ENCODE measurements around the gene TMEM248. TPM values are rescaled to one million over a fixed set of nuclear protein-coding genes. Genes with fewer than 3 reads are reported as not detected.

The TMEM248 gene
- total RNA-seq, 4 donors from 2014 or later, result 95.9 to 595 (median 166) TPM

GRCh38 chr7:66958538-66959350 lies 37.7 kb downstream of the TMEM248 start:
- peak; percentile 41 for DNase-seq
- H3K36me3 ChIP-seq, result peaks cover 0 to 31% (median 9%) of the 10 kb centered on the region in 4 donors

GRCh38 chr7:66960192-66960591 lies 39.2 kb downstream of the TMEM248 start:
- TF ChIP-seq CTCF (IDR thresholded peaks at IDR 0.05) (no peak), EP300 (IDR thresholded peaks at IDR 0.05; ENCODE audit: low read depth) (no peak), POLR2A (IDR thresholded peaks at IDR 0.05) (no peak), POLR2AphosphoS5 (IDR thresholded peaks at IDR 0.05) (no peak)

More at GRCh38 chr7:66958538-66959350, 37.7 kb downstream of the TMEM248 start:
- no peaks in the 10 kb centered on the region for H3K27me3 ChIP-seq
- in situ Hi-C loops (cut with MboI; ENCODE audit: low pct_ligation_motif_present in 1 of 4, low pct_unique_long_range_greater_than_20kb in 1 of 4, low sequenced_read_pairs in 3 of 4) (no loop called here), intact Hi-C loops (cut with DNase I; ENCODE audit: low total_unique reads) (no loop called here)
- TF ChIP-seq POLR2AphosphoS5 (IDR thresholded peaks at IDR 0.05) (peak in 1 of 3 donors; percentile 8), EP300 (IDR thresholded peaks at IDR 0.05; ENCODE audit: low read depth) (no peak), CTCF (IDR thresholded peaks at IDR 0.05) (peak in 1 of 5 experiments; percentile 10), POLR2A (IDR thresholded peaks at IDR 0.05) (no peak)
- H3K27ac ChIP-seq, result peak overlapping the region in 2 of 4 donors; percentile 23 to 58
- peaks cover 0 to 13% (median 0%) of the 10 kb centered on the region in 4 donors for H3K4me1 ChIP-seq
- H3K4me3 ChIP-seq, result no peak overlapping the region
- no peaks in the 10 kb centered on the region for H3K9me3 ChIP-seq
- 64 to 66% methylated on average over 4 to 17 of the region's 17 CpGs for WGBS, 2 donors (ENCODE audit: low coverage in 1 of 2)

GRCh38 chr7:66961096-66961495 lies 40.1 kb downstream of the TMEM248 start:
- intact Hi-C loops (cut with DNase I; ENCODE audit: low total_unique reads), result no loop called here
- no peak for DNase-seq
- no peak overlapping the region for H3K4me3 ChIP-seq
- H3K27ac ChIP-seq, result no peak overlapping the region
- in situ Hi-C loops (cut with MboI; ENCODE audit: low pct_ligation_motif_present in 1 of 4, low pct_unique_long_range_greater_than_20kb in 1 of 4, low sequenced_read_pairs in 3 of 4), result no loop called here
- 100% methylated on average over 5 of the region's 5 CpGs; no CpG with 5 or more reads in 1 of the 2 donors for WGBS, 2 donors (ENCODE audit: low coverage in 1 of 2)
- H3K27me3 ChIP-seq, result no peaks in the 10 kb centered on the region
- no peak for TF ChIP-seq POLR2A (IDR thresholded peaks at IDR 0.05)
- no peak for TF ChIP-seq EP300 (IDR thresholded peaks at IDR 0.05; ENCODE audit: low read depth)
- no peak for TF ChIP-seq POLR2AphosphoS5 (IDR thresholded peaks at IDR 0.05)
- TF ChIP-seq CTCF (IDR thresholded peaks at IDR 0.05), result no peak
- H3K4me1 ChIP-seq, result peaks cover 0 to 13% (median 0%) of the 10 kb centered on the region in 4 donors
- H3K36me3 ChIP-seq, result peaks cover 0 to 15% (median 4%) of the 10 kb centered on the region in 4 donors
- H3K9me3 ChIP-seq, result no peaks in the 10 kb centered on the region

More at GRCh38 chr7:66960192-66960591, 39.2 kb downstream of the TMEM248 start:
- H3K4me1 ChIP-seq, result peaks cover 0 to 13% (median 0%) of the 10 kb centered on the region in 4 donors
- no peaks in the 10 kb centered on the region for H3K27me3 ChIP-seq
- no peak overlapping the region for H3K27ac ChIP-seq
- intact Hi-C loops (cut with DNase I; ENCODE audit: low total_unique reads) (no loop called here), in situ Hi-C loops (cut with MboI; ENCODE audit: low pct_ligation_motif_present in 1 of 4, low pct_unique_long_range_greater_than_20kb in 1 of 4, low sequenced_read_pairs in 3 of 4) (no loop called here)
- DNase-seq, result no peak
- WGBS, 2 donors (ENCODE audit: low coverage in 1 of 2), result 97 to 100% methylated on average over 3 to 4 of the region's 4 CpGs
- H3K9me3 ChIP-seq, result no peaks in the 10 kb centered on the region
- peaks cover 0 to 24% (median 8%) of the 10 kb centered on the region in 4 donors for H3K36me3 ChIP-seq
- H3K4me3 ChIP-seq, result no peak overlapping the region

- in situ Hi-C loops (cut with MboI; ENCODE audit: low pct_ligation_motif_present in 1 of 4, low pct_unique_long_range_greater_than_20kb in 1 of 4, low sequenced_read_pairs in 3 of 4) (no loop called here), intact Hi-C loops (cut with DNase I; ENCODE audit: low total_unique reads) (no loop called here)
- DNase-seq, result no peak
- no peaks in the 10 kb centered on the region for H3K9me3 ChIP-seq
- no peak overlapping the region for H3K27ac ChIP-seq
- H3K4me3 ChIP-seq, result no peak overlapping the region
- H3K4me1 ChIP-seq, result no peaks in the 10 kb centered on the region
- TF ChIP-seq CTCF (IDR thresholded peaks at IDR 0.05) (no peak), POLR2A (IDR thresholded peaks at IDR 0.05) (no peak), EP300 (IDR thresholded peaks at IDR 0.05; ENCODE audit: low read depth) (no peak), POLR2AphosphoS5 (IDR thresholded peaks at IDR 0.05) (no peak)
- H3K36me3 ChIP-seq, result no peaks in the 10 kb centered on the region
- no peaks in the 10 kb centered on the region for H3K27me3 ChIP-seq
- WGBS, 2 donors (ENCODE audit: low coverage in 1 of 2), result 43 to 61% methylated on average over 4 of the region's 4 CpGs
Observed at GRCh38 chr7:66964411-66964810, 43.4 kb downstream of the TMEM248 start.
